ENCODE results near the gene ALAS1.

Gene ALAS1

DNA sequence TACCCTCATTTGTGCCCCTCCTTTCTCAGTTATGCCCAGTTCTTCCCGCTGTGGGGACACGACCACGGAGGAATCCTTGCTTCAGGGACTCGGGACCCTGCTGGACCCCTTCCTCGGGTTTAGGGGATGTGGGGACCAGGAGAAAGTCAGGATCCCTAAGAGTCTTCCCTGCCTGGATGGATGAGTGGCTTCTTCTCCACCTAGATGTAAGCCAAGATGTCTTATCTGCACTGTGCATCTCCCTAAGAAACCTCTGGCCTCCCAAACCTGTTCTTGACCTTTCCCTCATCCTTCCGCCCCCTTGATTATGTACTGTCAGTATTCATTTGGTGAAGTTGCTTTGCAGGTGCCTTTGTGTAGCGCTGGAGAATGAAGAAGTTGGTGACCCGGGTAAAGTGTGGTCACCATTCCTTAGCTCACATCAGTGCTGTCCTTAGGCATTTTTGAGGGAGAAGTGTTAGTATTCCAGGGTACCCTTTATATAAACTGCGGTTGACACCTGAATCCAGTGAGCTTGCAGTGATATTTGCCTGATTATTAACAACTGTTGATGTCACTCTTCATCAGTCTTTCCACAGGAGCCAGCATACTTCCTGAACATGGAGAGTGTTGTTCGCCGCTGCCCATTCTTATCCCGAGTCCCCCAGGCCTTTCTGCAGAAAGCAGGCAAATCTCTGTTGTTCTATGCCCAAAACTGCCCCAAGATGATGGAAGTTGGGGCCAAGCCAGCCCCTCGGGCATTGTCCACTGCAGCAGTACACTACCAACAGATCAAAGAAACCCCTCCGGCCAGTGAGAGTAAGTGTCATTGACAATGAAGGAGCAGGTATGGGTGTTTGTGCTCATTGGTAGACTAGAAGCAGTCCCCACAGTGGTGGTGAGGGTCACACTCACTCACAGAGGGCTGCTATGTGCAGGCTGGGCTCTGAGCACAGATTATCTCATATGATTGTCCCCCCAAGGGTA is 966 bp downstream of the ALAS1 start:
- Histone ChIP-seq H3K27me3 (ENCODE audit: low read depth) (no peaks in the 10 kb centered on the region), H3K9me3 (no peaks in the 10 kb centered on the region), H3K4me1 (peaks cover 8% of the 10 kb centered on the region), H3K36me3 (replicated peaks) (peaks cover 48% of the 10 kb centered on the region), H3K4me3 (peak overlapping the region; percentile 73)
- in situ Hi-C loops (cut with MboI; ENCODE audit: low sequenced_read_pairs), result no loop called here
- no peak for DNase-seq (ENCODE audit: low spot score in 2 of 2)

GRCh38 chr3:52200981-52201679 is 3.2 kb downstream of the ALAS1 start:
- peaks cover 69% of the 10 kb centered on the region for H3K36me3 ChIP-seq (replicated peaks)
- H3K9me3 ChIP-seq, result no peaks in the 10 kb centered on the region
- in situ Hi-C loops (cut with MboI; ENCODE audit: low sequenced_read_pairs), result no loop called here
- no peak overlapping the region for H3K4me3 ChIP-seq
- H3K27me3 ChIP-seq (ENCODE audit: low read depth), result no peaks in the 10 kb centered on the region
- peaks cover 8% of the 10 kb centered on the region for H3K4me1 ChIP-seq
- no peak for DNase-seq (ENCODE audit: low spot score in 2 of 2)

DNA sequence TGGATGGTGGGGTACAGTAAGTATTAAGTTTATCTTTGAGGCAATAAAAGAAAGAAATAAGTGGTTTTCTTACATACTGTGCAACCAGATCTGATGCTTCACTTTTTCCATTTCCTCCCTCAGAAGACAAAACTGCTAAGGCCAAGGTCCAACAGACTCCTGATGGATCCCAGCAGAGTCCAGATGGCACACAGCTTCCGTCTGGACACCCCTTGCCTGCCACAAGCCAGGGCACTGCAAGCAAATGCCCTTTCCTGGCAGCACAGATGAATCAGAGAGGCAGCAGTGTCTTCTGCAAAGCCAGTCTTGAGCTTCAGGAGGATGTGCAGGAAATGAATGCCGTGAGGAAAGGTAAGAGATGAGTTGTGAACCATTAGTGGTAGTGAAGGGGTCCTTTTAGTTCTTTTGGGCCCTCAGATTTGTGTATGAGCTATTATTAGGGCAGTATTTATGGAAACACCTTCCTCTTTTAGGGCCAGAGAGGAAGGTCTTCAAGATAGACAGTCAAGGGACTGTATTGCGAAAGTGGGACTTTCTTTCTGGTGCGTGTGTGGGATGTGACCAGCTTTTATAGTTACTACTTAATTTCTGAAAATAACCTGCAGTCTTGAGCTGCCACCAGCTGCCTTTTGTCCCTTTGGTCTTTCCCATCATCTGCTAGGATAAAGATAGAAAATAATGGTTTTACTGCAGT is 4.6 kb downstream of the ALAS1 start:
- in situ Hi-C loops (cut with MboI; ENCODE audit: low sequenced_read_pairs), result no loop called here
- H3K27me3 ChIP-seq (ENCODE audit: low read depth), result no peaks in the 10 kb centered on the region
- DNase-seq (ENCODE audit: low spot score in 2 of 2), result no peak
- H3K4me1 ChIP-seq, result peaks cover 7% of the 10 kb centered on the region
- H3K36me3 ChIP-seq (replicated peaks), result peaks cover 78% of the 10 kb centered on the region
- H3K9me3 ChIP-seq, result no peaks in the 10 kb centered on the region
- no peak overlapping the region for H3K4me3 ChIP-seq

DNA sequence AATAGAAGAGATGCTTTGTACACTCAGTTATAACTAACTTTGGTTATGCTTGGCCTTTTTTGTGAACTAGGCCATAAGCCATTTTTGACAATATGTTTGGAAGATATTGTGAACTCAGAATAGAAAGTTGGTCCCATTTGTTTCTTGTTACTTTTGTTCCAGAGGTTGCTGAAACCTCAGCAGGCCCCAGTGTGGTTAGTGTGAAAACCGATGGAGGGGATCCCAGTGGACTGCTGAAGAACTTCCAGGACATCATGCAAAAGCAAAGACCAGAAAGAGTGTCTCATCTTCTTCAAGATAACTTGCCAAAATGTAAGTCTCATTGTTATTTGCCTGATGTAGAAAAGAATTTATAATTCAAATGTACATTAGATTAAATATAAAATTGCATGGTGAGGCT is 5.7 kb downstream of the ALAS1 start:
- Histone ChIP-seq H3K4me3 (no peak overlapping the region), H3K27me3 (ENCODE audit: low read depth) (no peaks in the 10 kb centered on the region), H3K4me1 (peaks cover 3% of the 10 kb centered on the region; the same call in 1 of the 2 replicates), H3K36me3 (replicated peaks) (peaks cover 90% of the 10 kb centered on the region), H3K9me3 (no peaks in the 10 kb centered on the region)
- DNase-seq (ENCODE audit: low spot score in 2 of 2), result no peak
- in situ Hi-C loops (cut with MboI; ENCODE audit: low sequenced_read_pairs), result no loop called here

- Histone ChIP-seq H3K36me3 (replicated peaks) (peaks cover 93% of the 10 kb centered on the region), H3K4me3 (no peak overlapping the region), H3K4me1 (no peaks in the 10 kb centered on the region; the same call in 1 of the 2 replicates), H3K27me3 (ENCODE audit: low read depth) (no peaks in the 10 kb centered on the region), H3K9me3 (no peaks in the 10 kb centered on the region)
- no peak for DNase-seq (ENCODE audit: low spot score in 2 of 2)
- in situ Hi-C loops (cut with MboI; ENCODE audit: low sequenced_read_pairs), result no loop called here
Observed at GRCh38 chr3:52204337-52205073, 6.5 kb downstream of the ALAS1 start.

DNA sequence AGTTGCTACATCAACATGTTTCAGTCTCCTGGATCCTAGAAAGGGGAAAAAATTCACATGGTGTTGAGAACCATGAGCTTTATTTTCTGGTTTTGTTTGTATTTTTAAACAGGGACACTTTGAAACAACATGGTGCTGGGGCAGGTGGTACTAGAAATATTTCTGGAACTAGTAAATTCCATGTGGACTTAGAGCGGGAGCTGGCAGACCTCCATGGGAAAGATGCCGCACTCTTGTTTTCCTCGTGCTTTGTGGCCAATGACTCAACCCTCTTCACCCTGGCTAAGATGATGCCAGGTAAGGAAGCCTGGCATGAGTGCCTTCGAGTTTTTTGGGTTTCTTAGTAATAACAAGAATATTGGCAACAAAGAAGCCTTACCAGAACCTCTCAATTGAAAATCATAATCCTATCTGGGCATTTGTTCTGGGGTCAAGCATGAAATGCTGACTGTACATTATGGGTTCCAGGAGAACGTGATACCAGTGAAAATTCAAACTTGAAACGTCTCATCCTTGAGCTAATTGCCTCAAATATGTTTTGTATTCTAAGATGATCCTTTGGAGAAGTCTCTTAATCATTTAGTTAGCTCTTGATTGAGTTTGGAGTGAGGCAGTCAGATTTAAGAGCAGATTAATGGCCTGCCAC is 7.9 kb downstream of the ALAS1 start:
- Histone ChIP-seq H3K27me3 (ENCODE audit: low read depth) (no peaks in the 10 kb centered on the region), H3K36me3 (replicated peaks) (peaks cover 93% of the 10 kb centered on the region), H3K9me3 (no peaks in the 10 kb centered on the region), H3K4me3 (no peak overlapping the region), H3K4me1 (no peaks in the 10 kb centered on the region)
- in situ Hi-C loops (cut with MboI; ENCODE audit: low sequenced_read_pairs), result no loop called here
- DNase-seq (ENCODE audit: low spot score in 2 of 2), result no peak

GRCh38 chr3:52208556-52208955 is 10.6 kb downstream of the ALAS1 start:
- DNase-seq (ENCODE audit: low spot score in 2 of 2), result no peak
- in situ Hi-C loops (cut with MboI; ENCODE audit: low sequenced_read_pairs), result no loop called here
- Histone ChIP-seq H3K4me1 (no peaks in the 10 kb centered on the region), H3K36me3 (replicated peaks) (peaks cover 93% of the 10 kb centered on the region), H3K27me3 (ENCODE audit: low read depth) (no peaks in the 10 kb centered on the region), H3K4me3 (no peak overlapping the region), H3K9me3 (no peaks in the 10 kb centered on the region)

- in situ Hi-C loops (cut with MboI; ENCODE audit: low sequenced_read_pairs), result no loop called here
- DNase-seq (ENCODE audit: low spot score in 2 of 2), result no peak
- H3K27me3 ChIP-seq (ENCODE audit: low read depth), result no peaks in the 10 kb centered on the region
- H3K9me3 ChIP-seq, result no peaks in the 10 kb centered on the region
- no peak overlapping the region for H3K4me3 ChIP-seq
- H3K4me1 ChIP-seq, result no peaks in the 10 kb centered on the region
- peaks cover 93% of the 10 kb centered on the region for H3K36me3 ChIP-seq (replicated peaks)
Observed at GRCh38 chr3:52210037-52210436, 12.1 kb downstream of the ALAS1 start.

GRCh38 chr3:52210550-52211046 is 12.6 kb downstream of the ALAS1 start:
- in situ Hi-C loops (cut with MboI; ENCODE audit: low sequenced_read_pairs), result no loop called here
- H3K4me1 ChIP-seq, result no peaks in the 10 kb centered on the region
- no peak for DNase-seq (ENCODE audit: low spot score in 2 of 2)
- no peak overlapping the region for H3K4me3 ChIP-seq
- no peaks in the 10 kb centered on the region for H3K9me3 ChIP-seq
- peaks cover 90% of the 10 kb centered on the region for H3K36me3 ChIP-seq (replicated peaks)
- H3K27me3 ChIP-seq (ENCODE audit: low read depth), result no peaks in the 10 kb centered on the region

GRCh38 chr3:52211268-52211891 is 13.4 kb downstream of the ALAS1 start:
- Histone ChIP-seq H3K27me3 (ENCODE audit: low read depth) (no peaks in the 10 kb centered on the region), H3K4me1 (no peaks in the 10 kb centered on the region), H3K9me3 (no peaks in the 10 kb centered on the region), H3K36me3 (replicated peaks) (peaks cover 83% of the 10 kb centered on the region), H3K4me3 (no peak overlapping the region)
- in situ Hi-C loops (cut with MboI; ENCODE audit: low sequenced_read_pairs), result no loop called here
- no peak for DNase-seq (ENCODE audit: low spot score in 2 of 2)

DNA sequence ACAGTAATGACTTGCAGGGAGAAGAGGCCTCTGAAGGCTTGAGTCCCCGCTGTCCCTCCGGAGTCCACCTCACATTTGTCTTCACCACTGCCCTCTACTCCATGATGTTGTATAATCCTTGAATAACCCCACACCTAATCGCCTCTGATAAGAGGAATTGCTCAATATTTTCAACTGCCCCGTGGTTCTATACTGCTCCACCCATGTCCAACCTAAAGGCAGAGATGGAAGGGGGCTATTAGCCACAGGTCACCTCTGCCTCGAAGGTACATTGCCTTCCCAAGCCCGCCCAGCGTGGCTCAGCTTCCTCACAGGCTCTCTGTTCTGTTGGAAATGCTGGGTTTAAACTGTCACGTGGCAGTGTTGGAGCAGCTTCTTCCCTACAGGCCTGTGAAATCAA is 15.0 kb downstream of the ALAS1 start:
- DNase-seq (ENCODE audit: low spot score in 2 of 2), result no peak
- H3K4me1 ChIP-seq, result no peaks in the 10 kb centered on the region
- H3K9me3 ChIP-seq, result no peaks in the 10 kb centered on the region
- no peak overlapping the region for H3K4me3 ChIP-seq
- peaks cover 72% of the 10 kb centered on the region for H3K36me3 ChIP-seq (replicated peaks)
- no peaks in the 10 kb centered on the region for H3K27me3 ChIP-seq (ENCODE audit: low read depth)
- in situ Hi-C loops (cut with MboI; ENCODE audit: low sequenced_read_pairs), result no loop called here

GRCh38 chr3:52213901-52214300 is 15.9 kb downstream of the ALAS1 start:
- Histone ChIP-seq H3K36me3 (replicated peaks) (peaks cover 63% of the 10 kb centered on the region), H3K9me3 (no peaks in the 10 kb centered on the region), H3K4me3 (no peak overlapping the region), H3K27me3 (ENCODE audit: low read depth) (no peaks in the 10 kb centered on the region), H3K4me1 (no peaks in the 10 kb centered on the region)
- DNase-seq (ENCODE audit: low spot score in 2 of 2), result no peak
- in situ Hi-C loops (cut with MboI; ENCODE audit: low sequenced_read_pairs), result no loop called here

Measured in HAP-1 (cell line).